Measurements from ENCODE around the gene NFIC.

GRCh38 chr19:3361384-3362216 is 4.8 kb upstream of the NFIC start:
- TF ChIP-seq CTCF (conservative IDR thresholded peaks at IDR 0.05): no peak
- TF ChIP-seq EZH2 (IDR thresholded peaks at IDR 0.05; ENCODE audit: low read depth): no peak
